ENCODE measurements around the gene CAVIN3. TPM values are rescaled to one million over a fixed set of nuclear protein-coding genes. Genes with fewer than 3 reads are reported as not detected.

The CAVIN3 gene
- total RNA-seq, 3 donors from 2014 or later, result 8.6 to 26.1 (median 14.0) TPM

- DNase-seq (no peak), ATAC-seq (no peak)
- no peaks in the 10 kb centered on the region for H3K9me3 Mint-ChIP-seq
- H3K36me3 Mint-ChIP-seq (ENCODE audit: insufficient read depth), result peaks cover 3% of the 10 kb centered on the region
- peaks cover 39% of the 10 kb centered on the region for H3K27me3 Mint-ChIP-seq (ENCODE audit: low read depth)
- no peak overlapping the region for H3K4me3 Mint-ChIP-seq
- no peaks in the 10 kb centered on the region for H3K4me1 Mint-ChIP-seq (ENCODE audit: low read depth)
Measured at GRCh38 chr11:6270584-6271246, 49.6 kb downstream of the CAVIN3 start.

DNA sequence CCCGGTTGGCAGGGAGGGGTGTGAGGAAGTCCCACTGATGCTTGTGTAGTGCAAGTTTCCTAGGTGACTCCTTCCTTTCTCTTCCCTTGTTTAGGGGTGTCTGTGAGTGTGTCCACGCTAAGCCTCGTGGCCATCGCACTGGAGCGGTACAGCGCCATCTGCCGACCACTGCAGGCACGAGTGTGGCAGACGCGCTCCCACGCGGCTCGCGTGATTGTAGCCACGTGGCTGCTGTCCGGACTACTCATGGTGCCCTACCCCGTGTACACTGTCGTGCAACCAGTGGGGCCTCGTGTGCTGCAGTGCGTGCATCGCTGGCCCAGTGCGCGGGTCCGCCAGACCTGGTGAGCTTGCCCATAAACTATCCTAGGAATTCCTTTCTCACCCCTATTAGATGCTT, 50.3 kb downstream of the CAVIN3 start:
- Mint-ChIP-seq H3K36me3 (ENCODE audit: insufficient read depth) (peaks cover 3% of the 10 kb centered on the region), H3K4me1 (ENCODE audit: low read depth) (no peaks in the 10 kb centered on the region), H3K4me3 (no peak overlapping the region), H3K9me3 (no peaks in the 10 kb centered on the region), H3K27me3 (ENCODE audit: low read depth) (peaks cover 36% of the 10 kb centered on the region)
- DNase-seq (no peak), ATAC-seq (no peak)

Other genes starting within 250 kb of the CAVIN3 start
- gene OR56B4, start 212.8 kb downstream of the CAVIN3 start, total RNA-seq, result not detected
- not detected for gene OR52B2, start 150.2 kb downstream of the CAVIN3 start, total RNA-seq
- not detected for gene OR52W1, start 121.3 kb downstream of the CAVIN3 start, total RNA-seq
- not detected for gene C11orf42, start 114.9 kb downstream of the CAVIN3 start, total RNA-seq
- gene FHIP1B, start 85.9 kb downstream of the CAVIN3 start, total RNA-seq, result 10 to 100 TPM; 21.5 to 27.1 (median 22.9) TPM
- gene CNGA4, start 81.4 kb downstream of the CAVIN3 start, total RNA-seq, result not detected
- not detected for gene CCKBR, start 60.7 kb downstream of the CAVIN3 start, total RNA-seq
- 10 to 100 TPM; 13.1 to 18.2 (median 16.3) TPM for gene SMPD1, start 70.0 kb upstream of the CAVIN3 start, total RNA-seq
- 10 to 100 TPM; 25.7 to 34.5 (median 27.9) TPM for gene APBB1, start 98.6 kb upstream of the CAVIN3 start, total RNA-seq
- gene HPX, start 120.5 kb upstream of the CAVIN3 start, total RNA-seq, result 1 to 10 TPM in 1 of 3 donors, under 1 TPM in 2; 0.71 to 2.0 (median 0.96) TPM
- 1 to 10 TPM; 3.2 to 4.3 (median 3.6) TPM for gene TRIM3, start 153.4 kb upstream of the CAVIN3 start, total RNA-seq
- 10 to 100 TPM; 55.4 to 59.6 (median 56.5) TPM for gene ARFIP2, start 160.8 kb upstream of the CAVIN3 start, total RNA-seq
- gene TIMM10B, start 161.0 kb upstream of the CAVIN3 start, total RNA-seq, result 10 to 100 TPM; 45.4 to 48.5 (median 48.1) TPM
- gene DNHD1, start 176.8 kb upstream of the CAVIN3 start, total RNA-seq, result 1 to 10 TPM; 6.0 to 6.7 (median 6.1) TPM

All from activated T-cell treated with anti-CD3 and anti-CD28 coated beads, Interleukin-2, amount 50 U/mL, for 4 hours (primary cell).